Rectal smooth muscle tissue (tissue), 1 donor: ENCODE data around the gene RYR2.
"Not testable (repeated sequence)": the region's sequence is repeated elsewhere in the genome, so short reads cannot be mapped to it uniquely, and the experiment has no call there.

Experiments used
- H3K27ac ChIP-seq: one replicate; pipeline ENCODE4 v1.7.0; 2013; ENCODE audit warnings: low read depth, low read length, inconsistent platforms
- H3K27me3 ChIP-seq: one replicate; pipeline ENCODE4 v1.7.0; 2013; ENCODE audit warnings: low read length; ENCODE audit not compliant: control insufficient read depth, insufficient read depth
- H3K36me3 ChIP-seq: one replicate; pipeline ENCODE4 v1.7.0; 2013; ENCODE audit warnings: low read length; ENCODE audit not compliant: control insufficient read depth, insufficient read depth
- H3K4me1 ChIP-seq: one replicate; pipeline ENCODE4 v1.7.0; 2013; ENCODE audit warnings: low read length; ENCODE audit not compliant: control insufficient read depth, insufficient read depth
- H3K4me3 ChIP-seq: one replicate; pipeline ENCODE4 v1.7.0; 2013; ENCODE audit warnings: low read length
- H3K9ac ChIP-seq: one replicate; pipeline ENCODE4 v1.7.0; 2013; ENCODE audit warnings: low read length

RYR2 gene

GRCh38 chr1:237367758-237368157 is 325.8 kb downstream of the RYR2 start:
- H3K4me1 ChIP-seq = no peaks in the 10 kb centered on the region
- H3K36me3 ChIP-seq = no peaks in the 10 kb centered on the region
- no peak overlapping the region for H3K27ac ChIP-seq
- no peak overlapping the region for H3K4me3 ChIP-seq
- H3K27me3 ChIP-seq = no peaks in the 10 kb centered on the region
- no peak overlapping the region for H3K9ac ChIP-seq

DNA sequence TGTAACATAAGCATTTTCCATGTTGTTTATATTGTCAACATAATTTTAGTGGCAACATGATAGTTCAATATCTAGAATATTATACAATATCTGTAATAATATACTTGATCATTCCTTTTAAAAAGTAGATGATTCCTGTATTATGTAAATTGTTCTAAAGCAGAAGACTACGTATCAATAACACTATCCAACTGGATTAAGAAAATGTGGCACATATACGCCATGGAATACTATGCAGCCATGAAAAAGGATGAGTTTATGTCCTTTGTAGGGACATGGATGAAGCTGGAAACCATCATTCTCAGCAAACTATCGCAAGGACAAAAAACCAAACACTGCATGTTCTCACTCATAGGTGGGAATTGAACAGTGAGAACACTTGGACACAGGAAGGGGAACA is 329.5 kb downstream of the RYR2 start:
- not testable (repeated sequence) for H3K4me3 ChIP-seq, H3K9ac ChIP-seq, H3K27ac ChIP-seq, H3K27me3 ChIP-seq, H3K36me3 ChIP-seq, H3K4me1 ChIP-seq

- no peaks in the 10 kb centered on the region for H3K27me3 ChIP-seq
- H3K4me3 ChIP-seq = no peak overlapping the region
- H3K4me1 ChIP-seq = no peaks in the 10 kb centered on the region
- no peak overlapping the region for H3K9ac ChIP-seq
- no peaks in the 10 kb centered on the region for H3K36me3 ChIP-seq
- no peak overlapping the region for H3K27ac ChIP-seq
These were observed 341.8 kb downstream of the RYR2 start for GRCh38 chr1:237383791-237384190.

DNA sequence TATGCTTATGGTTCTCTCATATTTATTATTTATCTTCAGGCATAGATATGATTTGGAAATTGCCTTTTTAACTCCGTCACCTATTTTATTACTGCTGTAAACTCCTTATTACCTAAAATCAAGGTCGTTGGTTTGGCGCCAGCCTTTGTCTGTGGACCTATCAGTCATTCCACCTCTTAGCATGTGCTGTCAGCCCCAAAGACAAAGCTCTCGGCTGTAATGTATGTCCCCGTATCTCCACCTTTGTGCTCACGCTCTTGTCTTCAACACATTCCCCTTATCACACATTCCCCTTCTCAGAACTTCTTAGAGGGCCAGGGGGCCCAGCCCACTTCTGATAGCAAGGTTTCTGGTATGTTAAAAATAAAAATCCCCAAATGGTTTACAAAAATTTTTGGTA is 342.2 kb downstream of the RYR2 start:
- no peaks in the 10 kb centered on the region for H3K27me3 ChIP-seq
- H3K9ac ChIP-seq = no peak overlapping the region

DNA sequence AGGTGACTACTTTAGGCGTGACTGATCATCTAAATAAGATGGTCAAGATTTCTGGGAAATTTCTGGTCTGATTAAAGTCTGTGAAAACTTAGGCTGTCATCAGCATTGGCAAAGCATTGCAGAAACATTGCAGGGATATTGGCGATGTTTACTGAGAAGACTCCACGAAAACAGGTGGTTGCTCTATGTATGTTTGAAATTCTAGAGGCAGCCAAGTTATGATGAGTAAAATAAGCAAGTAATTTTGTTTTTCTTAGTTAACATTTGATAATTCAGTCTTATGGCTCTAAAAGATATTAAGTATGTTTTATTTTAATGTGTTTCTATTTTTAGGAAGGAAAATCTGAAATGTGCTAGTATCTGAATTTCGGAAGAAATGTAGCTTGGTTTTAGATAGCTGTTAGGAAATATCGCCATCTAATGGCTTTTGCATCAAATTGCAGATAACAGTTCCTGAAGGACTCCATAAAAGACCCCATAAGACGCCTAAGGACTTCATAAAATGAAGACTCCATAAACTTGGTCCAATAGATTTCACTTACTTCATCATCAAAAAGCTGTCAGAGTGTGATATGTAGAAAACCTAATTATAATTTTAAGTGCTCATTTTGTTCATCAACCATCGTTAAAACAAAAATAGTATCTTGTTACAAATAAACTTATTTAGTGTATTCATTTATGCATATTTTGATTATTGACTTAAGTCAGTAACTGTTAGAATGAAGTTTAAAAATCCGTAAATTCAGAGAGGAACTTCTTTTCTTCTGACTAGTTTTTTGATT is 344.6 kb downstream of the RYR2 start:
- H3K4me3 ChIP-seq = no peak overlapping the region

More for the DNA sequence above, 342.2 kb downstream of the RYR2 start:
- Histone ChIP-seq H3K27ac (no peak overlapping the region), H3K4me1 (no peaks in the 10 kb centered on the region), H3K36me3 (no peaks in the 10 kb centered on the region), H3K4me3 (no peak overlapping the region)

DNA sequence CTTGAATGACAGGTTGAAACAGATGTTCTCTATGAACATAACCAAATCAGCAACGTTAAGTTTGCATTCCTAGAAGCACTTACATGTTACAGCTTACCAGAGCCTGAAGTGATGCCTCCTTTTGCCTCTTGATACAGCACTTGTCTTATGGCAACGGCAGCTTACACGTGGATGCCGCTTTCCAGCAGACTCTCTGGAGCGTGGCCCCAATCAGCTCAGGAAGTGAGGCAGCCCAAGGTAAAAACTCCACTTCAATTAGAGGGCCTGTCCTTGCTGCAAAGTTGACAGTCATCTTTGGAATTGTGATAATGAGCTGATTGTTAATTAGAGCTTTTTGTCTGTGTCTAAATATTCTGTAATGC is 345.1 kb downstream of the RYR2 start:
- no peak overlapping the region for H3K9ac ChIP-seq
- no peaks in the 10 kb centered on the region for H3K36me3 ChIP-seq
- no peaks in the 10 kb centered on the region for H3K27me3 ChIP-seq
- no peak overlapping the region for H3K4me3 ChIP-seq
- H3K4me1 ChIP-seq = no peaks in the 10 kb centered on the region
- H3K27ac ChIP-seq = no peak overlapping the region

More for the DNA sequence above, 344.6 kb downstream of the RYR2 start:
- no peaks in the 10 kb centered on the region for H3K4me1 ChIP-seq
- no peak overlapping the region for H3K27ac ChIP-seq
- no peak overlapping the region for H3K9ac ChIP-seq
- H3K27me3 ChIP-seq = no peaks in the 10 kb centered on the region
- no peaks in the 10 kb centered on the region for H3K36me3 ChIP-seq

DNA sequence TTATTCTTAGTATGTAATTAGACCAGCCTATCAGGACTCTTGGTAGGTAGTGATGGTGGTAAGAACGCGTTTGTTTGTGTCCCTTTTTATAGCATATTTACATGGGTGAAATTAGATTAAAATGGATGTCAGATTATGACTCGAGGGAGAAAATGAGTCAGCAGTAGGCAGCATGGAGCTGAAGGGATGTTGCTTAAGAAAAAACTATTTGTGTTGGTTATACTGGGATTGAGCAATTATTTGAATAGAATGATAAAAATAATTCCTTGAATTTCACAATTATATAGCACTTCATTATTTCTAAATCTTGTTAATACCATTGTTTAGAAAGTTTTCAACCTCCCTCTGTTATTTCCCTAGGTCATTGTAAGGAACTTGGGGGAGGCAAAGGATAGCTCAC is 348.8 kb downstream of the RYR2 start:
- Histone ChIP-seq H3K36me3 (no peaks in the 10 kb centered on the region), H3K4me3 (no peak overlapping the region), H3K9ac (no peak overlapping the region), H3K27me3 (no peaks in the 10 kb centered on the region), H3K27ac (no peak overlapping the region), H3K4me1 (no peaks in the 10 kb centered on the region)

- Histone ChIP-seq H3K4me1 (no peaks in the 10 kb centered on the region), H3K4me3 (no peak overlapping the region), H3K27ac (no peak overlapping the region), H3K27me3 (no peaks in the 10 kb centered on the region), H3K36me3 (no peaks in the 10 kb centered on the region), H3K9ac (no peak overlapping the region)
These were observed 351.6 kb downstream of the RYR2 start for GRCh38 chr1:237393632-237394031.

DNA sequence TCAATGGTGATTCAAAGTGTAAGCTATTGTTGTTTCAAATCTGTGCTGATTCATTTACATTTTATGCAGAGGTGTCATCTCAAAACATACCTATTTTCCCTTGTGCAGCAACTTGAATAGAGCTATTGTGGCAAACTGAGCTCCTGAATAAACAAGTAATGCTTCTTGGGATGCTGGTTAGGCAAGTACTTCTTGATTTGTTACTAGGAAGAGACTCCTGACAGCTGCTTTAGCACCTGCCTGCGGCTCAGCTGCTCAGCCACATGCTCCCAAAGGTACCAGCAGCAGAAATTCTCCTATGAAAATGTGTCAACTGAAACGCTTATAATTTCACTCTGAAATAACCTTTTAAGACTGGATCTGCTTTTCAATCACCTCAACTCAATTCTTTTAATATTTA is 352.3 kb downstream of the RYR2 start:
- Histone ChIP-seq H3K36me3 (no peaks in the 10 kb centered on the region), H3K27ac (no peak overlapping the region), H3K4me3 (no peak overlapping the region), H3K4me1 (no peaks in the 10 kb centered on the region), H3K9ac (no peak overlapping the region), H3K27me3 (no peaks in the 10 kb centered on the region)

DNA sequence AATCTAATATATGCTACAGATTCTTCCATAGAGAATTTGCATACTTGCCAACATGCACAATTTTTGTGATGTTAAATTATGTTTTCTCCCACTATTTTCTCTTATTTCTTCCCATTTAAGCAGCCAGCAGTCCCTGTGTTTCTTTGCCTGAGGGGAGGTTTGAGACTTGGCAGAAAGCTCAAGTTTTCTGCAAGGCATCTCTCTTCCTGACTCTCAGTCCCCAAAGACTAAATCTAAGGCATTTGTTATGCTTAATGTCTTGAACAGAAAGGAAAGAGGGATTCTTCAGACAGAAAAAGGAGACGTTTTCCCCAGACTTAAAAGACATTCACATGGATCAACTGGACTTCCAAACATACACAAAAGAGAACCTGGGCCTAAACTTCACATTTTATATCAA is 354.4 kb downstream of the RYR2 start:
- Histone ChIP-seq H3K36me3 (no peaks in the 10 kb centered on the region), H3K4me3 (no peak overlapping the region)

GRCh38 chr1:237398751-237399150 is 356.8 kb downstream of the RYR2 start:
- Histone ChIP-seq H3K36me3 (no peaks in the 10 kb centered on the region), H3K9ac (no peak overlapping the region), H3K4me3 (no peak overlapping the region), H3K27ac (no peak overlapping the region), H3K4me1 (no peaks in the 10 kb centered on the region), H3K27me3 (no peaks in the 10 kb centered on the region)

More for the DNA sequence above, 354.4 kb downstream of the RYR2 start:
- H3K27ac ChIP-seq = no peak overlapping the region
- H3K9ac ChIP-seq = no peak overlapping the region
- no peaks in the 10 kb centered on the region for H3K27me3 ChIP-seq
- H3K4me1 ChIP-seq = no peaks in the 10 kb centered on the region

GRCh38 chr1:237405912-237406311 is 363.9 kb downstream of the RYR2 start:
- no peaks in the 10 kb centered on the region for H3K4me1 ChIP-seq
- no peaks in the 10 kb centered on the region for H3K27me3 ChIP-seq

GRCh38 chr1:237411621-237412020 is 369.6 kb downstream of the RYR2 start:
- H3K9ac ChIP-seq = no peak overlapping the region
- H3K36me3 ChIP-seq = no peaks in the 10 kb centered on the region
- H3K4me1 ChIP-seq = no peaks in the 10 kb centered on the region
- no peak overlapping the region for H3K4me3 ChIP-seq
- H3K27ac ChIP-seq = no peak overlapping the region
- no peaks in the 10 kb centered on the region for H3K27me3 ChIP-seq

More at GRCh38 chr1:237405912-237406311, 363.9 kb downstream of the RYR2 start:
- H3K9ac ChIP-seq = no peak overlapping the region
- no peak overlapping the region for H3K27ac ChIP-seq
- H3K4me3 ChIP-seq = no peak overlapping the region
- no peaks in the 10 kb centered on the region for H3K36me3 ChIP-seq
